K562 (cell line): Measurements from ENCODE around the gene SYTL4. TPM values are rescaled to one million over a fixed set of nuclear protein-coding genes. Genes with fewer than 3 reads are reported as not detected.

ENCODE experiments used
- CBX8 ChIP-seq: fragments of 200-600 bp; sonication (generic); IDR thresholded peaks from 2 replicates; pipeline ENCODE4 v1.6.1; 2012; ENCODE audit warnings: borderline replicate concordance, mixed run types, low read depth, mild to moderate bottlenecking, moderate library complexity, mixed read lengths, low read length, control low read depth, inconsistent platforms; ENCODE audit not compliant: poor library complexity, severe bottlenecking; ENCODE audit errors: extremely low read depth
- CHD2 ChIP-seq: IDR thresholded peaks from 2 replicates; pipeline ENCODE4 v1.6.1; 2011; ENCODE audit warnings: low read depth, low read length
- GATAD2B ChIP-seq: fragments of 450-650 bp; IDR thresholded peaks from 2 replicates; pipeline ENCODE4 v1.6.1; 2017; ENCODE audit warnings: mild to moderate bottlenecking, borderline replicate concordance
- HMGN3 ChIP-seq: IDR thresholded peaks from 2 replicates; pipeline ENCODE4 v1.6.1; 2011; ENCODE audit warnings: borderline replicate concordance, low read depth, mild to moderate bottlenecking, mixed read lengths, low read length; ENCODE audit not compliant: insufficient read length; ENCODE audit errors: extremely low read depth
- MCM3 ChIP-seq: fragments of 450-650 bp; IDR thresholded peaks from 2 replicates; pipeline ENCODE4 v1.6.1; 2016
- polyA plus RNA-seq, 8 experiments: library from polyadenylated mRNA; depleted of rRNA in 4 of 8; stranded (reverse) in 5 of 8; unstranded in 3 of 8; fragments of >200 nt; fragmentation: Nextera tagmentation in 2 of 8; fragmentation: Illumina TruSeq in 1 of 8; extraction: Ambion mirVana in 2 of 8; extraction: Trizol in 1 of 8; gene quantifications; 2 replicates each; pipeline versions ENCODE4 v1.2.1 to v1.2.3, GENCODE V29; 2011 to 2014; ENCODE audit warnings: inconsistent platforms in 1 of 8, missing spikeins in 1 of 8
- total RNA-seq, 7 experiments: library from RNA; depleted of rRNA in 6 of 7; stranded (reverse); fragments of >200 nt in 6 of 7; fragmentation: Illumina TruSeq in 2 of 7; extraction: Trizol in 2 of 7; gene quantifications; 2 replicates each; pipeline versions ENCODE4 v1.2.1 to v1.2.3, GENCODE V29; 2011 to 2021; ENCODE audit warnings: low replicate concordance in 1 of 7

The SYTL4 gene
- total and polyA plus RNA-seq, 9 of the 15 experiments (the other 6 are each of a cell fraction or from before 2014, with no cell fraction given) = 0.65 to 9.0 (median 1.5) TPM

GRCh38 chrX:100625985-100626491, 105.9 kb downstream of the SYTL4 start (continued):
- TF ChIP-seq CBX8 (no peak), CHD2 (no peak), MCM3 (no peak), GATAD2B (no peak), HMGN3 (no peak)

Other genes starting within 250 kb of the SYTL4 start
- gene TNMD, start 147.2 kb downstream of the SYTL4 start, total RNA-seq (2014; rRNA removed) = not detected in 2 replicates
- gene TNMD, start 147.2 kb downstream of the SYTL4 start, total RNA-seq (2014; rRNA removed; fragmentation: Illumina TruSeq; extraction: Trizol) = not detected in 2 replicates
- not detected in 2 replicates for gene TNMD, start 147.2 kb downstream of the SYTL4 start, total RNA-seq (2015; rRNA removed; fragmentation: Illumina TruSeq; extraction: Trizol)
- not detected in 2 replicates for gene TNMD, start 147.2 kb downstream of the SYTL4 start, total RNA-seq (2021)
- gene TNMD, start 147.2 kb downstream of the SYTL4 start, polyA plus RNA-seq (2011; rRNA removed) = not detected in 2 replicates
- not detected in 2 replicates for gene TNMD, start 147.2 kb downstream of the SYTL4 start, polyA plus RNA-seq (2014; fragmentation: Illumina TruSeq; extraction: Trizol)
- not detected for gene TNMD, start 147.2 kb downstream of the SYTL4 start, polyA plus RNA-seq (2014; fragmentation: Nextera tagmentation; extraction: Ambion mirVana)
- not detected in 2 replicates for gene TNMD, start 147.2 kb downstream of the SYTL4 start, polyA plus RNA-seq (2014; rRNA removed)
- gene TSPAN6, start 95.3 kb downstream of the SYTL4 start, total RNA-seq (2014; rRNA removed) = not detected in 2 replicates
- gene TSPAN6, start 95.3 kb downstream of the SYTL4 start, total RNA-seq (2014; rRNA removed; fragmentation: Illumina TruSeq; extraction: Trizol) = not detected in 2 replicates
- not detected in 2 replicates for gene TSPAN6, start 95.3 kb downstream of the SYTL4 start, total RNA-seq (2015; rRNA removed; fragmentation: Illumina TruSeq; extraction: Trizol)
- gene TSPAN6, start 95.3 kb downstream of the SYTL4 start, total RNA-seq (2021) = 0.11 and 0.27 TPM in 2 replicates
- gene TSPAN6, start 95.3 kb downstream of the SYTL4 start, polyA plus RNA-seq (2011; rRNA removed) = 0.22 and 0.68 TPM in 2 replicates
- gene TSPAN6, start 95.3 kb downstream of the SYTL4 start, polyA plus RNA-seq (2014; fragmentation: Illumina TruSeq; extraction: Trizol) = not detected in 2 replicates
- gene TSPAN6, start 95.3 kb downstream of the SYTL4 start, polyA plus RNA-seq (2014; fragmentation: Nextera tagmentation; extraction: Ambion mirVana) = under 1 TPM in 1 of 2 experiments, not detected in 1; 0.04 TPM
- 0.04 TPM in 1 of 2 replicates, not detected in the other for gene TSPAN6, start 95.3 kb downstream of the SYTL4 start, polyA plus RNA-seq (2014; rRNA removed)
- gene SRPX2, start 87.9 kb downstream of the SYTL4 start, total RNA-seq (2014; rRNA removed) = not detected in 2 replicates
- gene SRPX2, start 87.9 kb downstream of the SYTL4 start, total RNA-seq (2014; rRNA removed; fragmentation: Illumina TruSeq; extraction: Trizol) = not detected in 2 replicates
- not detected in 2 replicates for gene SRPX2, start 87.9 kb downstream of the SYTL4 start, total RNA-seq (2015; rRNA removed; fragmentation: Illumina TruSeq; extraction: Trizol)
- gene SRPX2, start 87.9 kb downstream of the SYTL4 start, total RNA-seq (2021) = 0.13 TPM in 1 of 2 replicates, not detected in the other
- gene SRPX2, start 87.9 kb downstream of the SYTL4 start, polyA plus RNA-seq (2011; rRNA removed) = 0.20 TPM in 1 of 2 replicates, not detected in the other
- not detected in 2 replicates for gene SRPX2, start 87.9 kb downstream of the SYTL4 start, polyA plus RNA-seq (2014; fragmentation: Illumina TruSeq; extraction: Trizol)
- not detected for gene SRPX2, start 87.9 kb downstream of the SYTL4 start, polyA plus RNA-seq (2014; fragmentation: Nextera tagmentation; extraction: Ambion mirVana)
- gene SRPX2, start 87.9 kb downstream of the SYTL4 start, polyA plus RNA-seq (2014; rRNA removed) = not detected in 2 replicates
- 50.1 and 50.8 TPM in 2 replicates for gene CSTF2, start 88.3 kb upstream of the SYTL4 start, total RNA-seq (2014; rRNA removed)
- 33.8 and 35.2 TPM in 2 replicates for gene CSTF2, start 88.3 kb upstream of the SYTL4 start, total RNA-seq (2014; rRNA removed; fragmentation: Illumina TruSeq; extraction: Trizol)
- gene CSTF2, start 88.3 kb upstream of the SYTL4 start, total RNA-seq (2015; rRNA removed; fragmentation: Illumina TruSeq; extraction: Trizol) = 38.1 and 40.2 TPM in 2 replicates
- 43.0 and 46.4 TPM in 2 replicates for gene CSTF2, start 88.3 kb upstream of the SYTL4 start, total RNA-seq (2021)
- gene CSTF2, start 88.3 kb upstream of the SYTL4 start, polyA plus RNA-seq (2011; rRNA removed) = 44.5 and 57.9 TPM in 2 replicates
- gene CSTF2, start 88.3 kb upstream of the SYTL4 start, polyA plus RNA-seq (2014; fragmentation: Illumina TruSeq; extraction: Trizol) = 50.6 and 54.5 TPM in 2 replicates
- gene CSTF2, start 88.3 kb upstream of the SYTL4 start, polyA plus RNA-seq (2014; fragmentation: Nextera tagmentation; extraction: Ambion mirVana) = 10 to 100 TPM; 11.6 to 12.0 TPM
- gene CSTF2, start 88.3 kb upstream of the SYTL4 start, polyA plus RNA-seq (2014; rRNA removed) = 47.8 and 53.1 TPM in 2 replicates
- not detected in 2 replicates for gene NOX1, start 142.2 kb upstream of the SYTL4 start, total RNA-seq (2014; rRNA removed)
- gene NOX1, start 142.2 kb upstream of the SYTL4 start, total RNA-seq (2014; rRNA removed; fragmentation: Illumina TruSeq; extraction: Trizol) = not detected in 2 replicates
- gene NOX1, start 142.2 kb upstream of the SYTL4 start, total RNA-seq (2015; rRNA removed; fragmentation: Illumina TruSeq; extraction: Trizol) = not detected in 2 replicates
- not detected in 2 replicates for gene NOX1, start 142.2 kb upstream of the SYTL4 start, total RNA-seq (2021)
- gene NOX1, start 142.2 kb upstream of the SYTL4 start, polyA plus RNA-seq (2011; rRNA removed) = not detected in 2 replicates
- gene NOX1, start 142.2 kb upstream of the SYTL4 start, polyA plus RNA-seq (2014; fragmentation: Illumina TruSeq; extraction: Trizol) = not detected in 2 replicates
- under 1 TPM in 1 of 2 experiments, not detected in 1; 0.01 TPM for gene NOX1, start 142.2 kb upstream of the SYTL4 start, polyA plus RNA-seq (2014; fragmentation: Nextera tagmentation; extraction: Ambion mirVana)
- gene NOX1, start 142.2 kb upstream of the SYTL4 start, polyA plus RNA-seq (2014; rRNA removed) = not detected in 2 replicates
- gene XKRX, start 196.8 kb upstream of the SYTL4 start, total RNA-seq (2014; rRNA removed) = not detected in 2 replicates
- gene XKRX, start 196.8 kb upstream of the SYTL4 start, total RNA-seq (2014; rRNA removed; fragmentation: Illumina TruSeq; extraction: Trizol) = not detected in 2 replicates
- gene XKRX, start 196.8 kb upstream of the SYTL4 start, total RNA-seq (2015; rRNA removed; fragmentation: Illumina TruSeq; extraction: Trizol) = not detected in 2 replicates
- gene XKRX, start 196.8 kb upstream of the SYTL4 start, total RNA-seq (2021) = not detected in 2 replicates
- 0.03 TPM in 1 of 2 replicates, not detected in the other for gene XKRX, start 196.8 kb upstream of the SYTL4 start, polyA plus RNA-seq (2011; rRNA removed)
- gene XKRX, start 196.8 kb upstream of the SYTL4 start, polyA plus RNA-seq (2014; fragmentation: Illumina TruSeq; extraction: Trizol) = not detected in 2 replicates
- gene XKRX, start 196.8 kb upstream of the SYTL4 start, polyA plus RNA-seq (2014; fragmentation: Nextera tagmentation; extraction: Ambion mirVana) = not detected
- gene XKRX, start 196.8 kb upstream of the SYTL4 start, polyA plus RNA-seq (2014; rRNA removed) = not detected in 2 replicates
- gene ARL13A, start 237.6 kb upstream of the SYTL4 start, total RNA-seq (2014; rRNA removed) = not detected in 2 replicates
- gene ARL13A, start 237.6 kb upstream of the SYTL4 start, total RNA-seq (2014; rRNA removed; fragmentation: Illumina TruSeq; extraction: Trizol) = not detected in 2 replicates
- not detected in 2 replicates for gene ARL13A, start 237.6 kb upstream of the SYTL4 start, total RNA-seq (2015; rRNA removed; fragmentation: Illumina TruSeq; extraction: Trizol)
- gene ARL13A, start 237.6 kb upstream of the SYTL4 start, total RNA-seq (2021) = not detected in 2 replicates
- gene ARL13A, start 237.6 kb upstream of the SYTL4 start, polyA plus RNA-seq (2011; rRNA removed) = not detected in 2 replicates
- not detected in 2 replicates for gene ARL13A, start 237.6 kb upstream of the SYTL4 start, polyA plus RNA-seq (2014; fragmentation: Illumina TruSeq; extraction: Trizol)
- not detected for gene ARL13A, start 237.6 kb upstream of the SYTL4 start, polyA plus RNA-seq (2014; fragmentation: Nextera tagmentation; extraction: Ambion mirVana)
- gene ARL13A, start 237.6 kb upstream of the SYTL4 start, polyA plus RNA-seq (2014; rRNA removed) = not detected in 2 replicates